Progenitor cell of endocrine pancreas (in vitro differentiated cells): Measurements from ENCODE around the gene TMUB1. TPM values are rescaled to one million over a fixed set of nuclear protein-coding genes. Genes with fewer than 3 reads are reported as not detected.

ENCODE experiments used
- DNase-seq: peaks from one replicate; pipeline ENCODE4 v3.0.0; 2021; ENCODE audit warnings: low spot score; ENCODE audit not compliant: unreplicated experiment
- H3K27ac Mint-ChIP-seq: 2 replicates; pipeline ENCODE4 v1.8.0; 2021; ENCODE audit warnings: mild to moderate bottlenecking, moderate library complexity, mixed read lengths
- H3K27me3 Mint-ChIP-seq: 2 replicates; pipeline ENCODE4 v1.8.0; 2021; ENCODE audit warnings: mixed read lengths
- H3K36me3 Mint-ChIP-seq: 2 replicates; pipeline ENCODE4 v1.8.0; 2022; ENCODE audit warnings: mixed read lengths; ENCODE audit not compliant: insufficient read depth
- H3K4me1 Mint-ChIP-seq: 2 replicates; pipeline ENCODE4 v1.8.0; 2021; ENCODE audit warnings: low read depth, mixed read lengths
- H3K4me3 Mint-ChIP-seq: 2 replicates; pipeline ENCODE4 v1.8.0; 2021; ENCODE audit warnings: low read depth, mild to moderate bottlenecking, moderate library complexity, mixed read lengths
- H3K9me3 Mint-ChIP-seq: 2 replicates; pipeline ENCODE4 v1.8.0; 2021; ENCODE audit warnings: low read depth, mixed read lengths
- CTCF ChIP-seq: fragments of 200-600 bp; sonication (generic); IDR thresholded peaks from one replicate; pipeline ENCODE4 v1.5.0; 2021; ENCODE audit warnings: antibody characterized with exemption, mild to moderate bottlenecking; ENCODE audit not compliant: unreplicated experiment
- total RNA-seq: library from RNA; stranded (reverse); gene quantifications from 2 replicates; pipeline ENCODE4 v1.2.1, GENCODE V29; 2021

The TMUB1 gene
- total RNA-seq, 1 donor from 2014 or later, result 48.6 TPM

GRCh38 chr7:151119902-151120301 is 36.6 kb upstream of the TMUB1 start:
- H3K4me3 Mint-ChIP-seq, result no peak overlapping the region
- H3K9me3 Mint-ChIP-seq, result no peaks in the 10 kb centered on the region

GRCh38 chr7:151119055-151119415 is 35.7 kb upstream of the TMUB1 start:
- Mint-ChIP-seq H3K27me3 (peaks cover 2% of the 10 kb centered on the region), H3K27ac (no peak overlapping the region), H3K4me1 (peaks cover 5% of the 10 kb centered on the region), H3K4me3 (no peak overlapping the region), H3K9me3 (no peaks in the 10 kb centered on the region), H3K36me3 (peaks cover 19% of the 10 kb centered on the region)
- no peak for TF ChIP-seq CTCF
- DNase-seq, result no peak

More at GRCh38 chr7:151119902-151120301, 36.6 kb upstream of the TMUB1 start:
- peaks cover 24% of the 10 kb centered on the region for H3K36me3 Mint-ChIP-seq
- H3K4me1 Mint-ChIP-seq, result peaks cover 5% of the 10 kb centered on the region
- DNase-seq, result no peak
- TF ChIP-seq CTCF, result no peak
- H3K27me3 Mint-ChIP-seq, result peaks cover 2% of the 10 kb centered on the region
- no peak overlapping the region for H3K27ac Mint-ChIP-seq

DNA sequence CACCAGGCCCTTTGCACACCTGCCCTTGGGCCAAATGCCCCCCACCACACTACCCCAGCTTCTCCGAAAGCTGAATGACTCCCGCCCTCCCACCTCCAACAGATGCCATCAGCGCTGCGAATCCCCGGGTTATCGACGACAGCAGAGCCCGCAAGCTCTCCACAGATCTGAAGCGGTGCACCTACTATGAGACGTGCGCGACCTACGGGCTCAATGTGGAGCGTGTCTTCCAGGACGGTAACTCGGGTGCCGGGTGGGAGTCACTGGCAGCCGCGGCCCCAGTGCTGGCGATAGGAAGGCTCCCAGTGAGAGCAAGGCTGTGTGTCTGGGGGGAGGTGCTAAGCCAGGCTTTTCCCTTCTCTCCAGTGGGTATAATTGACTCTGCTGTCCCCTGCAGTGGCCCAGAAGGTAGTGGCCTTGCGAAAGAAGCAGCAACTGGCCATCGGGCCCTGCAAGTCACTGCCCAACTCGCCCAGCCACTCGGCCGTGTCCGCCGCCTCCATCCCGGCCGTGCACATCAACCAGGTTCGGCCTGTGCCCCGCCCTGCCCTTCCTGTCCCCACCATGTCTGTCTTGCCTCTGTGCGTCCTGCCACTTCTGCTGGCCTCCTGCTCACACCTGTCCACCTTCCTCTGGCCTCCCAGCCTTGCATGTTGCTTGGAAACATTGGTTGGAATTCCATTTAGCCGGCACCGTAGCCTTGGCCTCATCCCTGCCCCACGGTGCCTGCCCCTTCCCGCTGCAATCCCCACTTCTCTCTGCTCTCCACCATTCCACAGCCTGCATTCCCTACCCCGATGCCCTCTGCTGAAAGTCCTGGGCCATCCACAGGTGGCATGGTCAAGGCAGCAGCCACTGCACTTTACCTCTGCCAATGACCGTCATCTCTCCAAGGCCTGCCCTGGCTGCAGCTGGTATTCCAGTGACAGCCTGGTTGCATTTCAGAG is 35.1 kb upstream of the TMUB1 start:
- Mint-ChIP-seq H3K4me3 (peak overlapping the region; percentile 8), H3K9me3 (no peaks in the 10 kb centered on the region), H3K36me3 (peaks cover 13% of the 10 kb centered on the region), H3K27me3 (peaks cover 2% of the 10 kb centered on the region), H3K4me1 (peaks cover 10% of the 10 kb centered on the region), H3K27ac (no peak overlapping the region)
- no peak for DNase-seq
- TF ChIP-seq CTCF, result no peak

GRCh38 chr7:151117565-151117964 is 34.3 kb upstream of the TMUB1 start:
- Mint-ChIP-seq H3K27ac (no peak overlapping the region), H3K4me1 (peaks cover 18% of the 10 kb centered on the region), H3K27me3 (peaks cover 2% of the 10 kb centered on the region), H3K4me3 (no peak overlapping the region), H3K9me3 (no peaks in the 10 kb centered on the region), H3K36me3 (peaks cover 12% of the 10 kb centered on the region)
- DNase-seq, result no peak
- no peak for TF ChIP-seq CTCF

DNA sequence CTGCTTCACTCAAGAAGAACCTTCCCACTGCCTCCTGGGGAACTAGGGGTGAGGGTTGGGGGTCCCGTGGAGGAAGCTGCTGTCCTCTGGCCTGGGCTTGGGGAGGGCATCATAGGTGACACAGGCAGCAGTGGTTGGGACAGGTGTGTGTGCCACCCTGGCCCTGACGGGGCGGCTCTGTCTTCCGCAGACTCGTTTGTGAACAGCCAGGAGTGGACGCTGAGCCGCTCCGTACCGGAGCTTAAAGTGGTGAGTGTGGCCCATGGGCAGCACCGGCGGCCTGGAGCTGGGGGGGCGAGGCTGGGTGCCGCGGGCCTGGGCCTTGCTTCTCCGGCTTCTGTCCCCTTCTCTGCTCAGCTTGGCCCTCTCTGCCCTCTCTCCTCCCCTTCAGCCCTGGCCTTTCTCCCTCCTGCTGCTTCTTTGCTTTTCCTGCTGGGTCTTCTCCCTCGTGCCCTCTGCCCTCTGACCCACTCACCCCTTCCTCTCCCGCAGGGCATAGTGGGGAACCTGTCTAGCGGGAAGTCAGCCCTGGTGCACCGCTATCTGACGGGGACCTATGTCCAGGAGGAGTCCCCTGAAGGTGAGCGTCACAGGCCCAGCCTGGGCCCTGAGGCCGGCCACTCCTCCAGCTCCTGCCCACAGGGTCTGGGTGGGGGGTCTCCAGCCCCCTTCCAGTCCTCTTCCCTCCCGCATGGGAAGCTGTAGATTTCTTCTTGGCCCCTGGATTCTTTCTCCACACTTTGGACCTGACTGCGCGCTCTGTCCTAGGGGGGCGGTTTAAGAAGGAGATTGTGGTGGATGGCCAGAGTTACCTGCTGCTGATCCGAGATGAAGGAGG is 33.5 kb upstream of the TMUB1 start:
- Mint-ChIP-seq H3K27me3 (peaks cover 2% of the 10 kb centered on the region), H3K4me1 (peaks cover 26% of the 10 kb centered on the region), H3K9me3 (no peaks in the 10 kb centered on the region), H3K36me3 (peaks cover 11% of the 10 kb centered on the region), H3K4me3 (peak overlapping the region; percentile 11), H3K27ac (no peak overlapping the region)
- DNase-seq, result no peak
- no peak for TF ChIP-seq CTCF
